H9 (cell line): ENCODE data around the gene UBALD2. TPM values are rescaled to one million over a fixed set of nuclear protein-coding genes. Genes with fewer than 3 reads are reported as not detected.

Experiments
- DNase-seq: peaks from one replicate; pipeline ENCODE4 v3.0.0-alpha.2; 2017
- H2AFZ ChIP-seq: one replicate; pipeline ENCODE4 v1.6.1; 2013; ENCODE audit warnings: mild to moderate bottlenecking, low read length, control low read depth, moderate library complexity
- H2AK5ac ChIP-seq: 2 replicates; pipeline ENCODE4 v1.6.1; 2013; ENCODE audit warnings: low read length, control low read depth, mixed read lengths; ENCODE audit not compliant: insufficient read length
- H2BK120ac ChIP-seq: one replicate; pipeline ENCODE4 v1.6.1; 2013; ENCODE audit warnings: low read depth, mild to moderate bottlenecking, low read length, control low read depth, inconsistent platforms; ENCODE audit not compliant: poor library complexity, severe bottlenecking
- H2BK12ac ChIP-seq: 2 replicates; pipeline ENCODE4 v1.6.1; 2013; ENCODE audit warnings: low read length, control low read depth, mixed read lengths, low read depth; ENCODE audit not compliant: insufficient read length
- H2BK15ac ChIP-seq: 2 replicates; pipeline ENCODE4 v1.6.1; 2013; ENCODE audit warnings: low read depth, low read length, control low read depth
- H2BK20ac ChIP-seq: one replicate; pipeline ENCODE4 v1.6.1; 2013; ENCODE audit warnings: low read depth, mild to moderate bottlenecking, low read length, control low read depth, inconsistent platforms; ENCODE audit not compliant: poor library complexity, severe bottlenecking
- H2BK5ac ChIP-seq: 2 replicates; pipeline ENCODE4 v1.6.1; 2013; ENCODE audit warnings: low read length, control low read depth, mixed read lengths; ENCODE audit not compliant: insufficient read length
- H3K14ac ChIP-seq: 2 replicates; pipeline ENCODE4 v1.6.1; 2013; ENCODE audit warnings: low read length, control low read depth; ENCODE audit not compliant: insufficient read depth
- H3K18ac ChIP-seq: 2 replicates; pipeline ENCODE4 v1.6.1; 2013; ENCODE audit warnings: low read depth, mild to moderate bottlenecking, mixed read lengths, low read length, control low read depth; ENCODE audit not compliant: insufficient read length
- H3K23ac ChIP-seq: 2 replicates; pipeline ENCODE4 v1.6.1; 2013; ENCODE audit warnings: low read length, control low read depth, mixed read lengths, low read depth; ENCODE audit not compliant: insufficient read length
- H3K23me2 ChIP-seq: 2 replicates; pipeline ENCODE4 v1.6.1; 2013; ENCODE audit warnings: low read depth, mild to moderate bottlenecking, mixed read lengths, low read length, control low read depth; ENCODE audit not compliant: insufficient read length, poor library complexity, severe bottlenecking
- H3K27ac ChIP-seq: 2 replicates; pipeline ENCODE4 v1.5.1; 2013; ENCODE audit warnings: low read length, control low read depth, mixed read lengths, low read depth; ENCODE audit not compliant: insufficient read length
- H3K27me3 ChIP-seq: 2 replicates; pipeline ENCODE4 v1.6.1; 2013; ENCODE audit warnings: low read length, control low read depth, inconsistent platforms; ENCODE audit not compliant: insufficient read depth
- H3K4ac ChIP-seq: 2 replicates; pipeline ENCODE4 v1.6.1; 2013; ENCODE audit warnings: low read depth, mild to moderate bottlenecking, control low read depth, inconsistent platforms, low read length, moderate library complexity
- H3K4me1 ChIP-seq: 2 replicates; pipeline ENCODE4 v1.6.1; 2013; ENCODE audit warnings: low read length, control low read depth, inconsistent platforms; ENCODE audit not compliant: insufficient read depth
- H3K4me2 ChIP-seq: 2 replicates; pipeline ENCODE4 v1.6.1; 2013; ENCODE audit warnings: low read length, control low read depth, mixed read lengths; ENCODE audit not compliant: insufficient read length, insufficient read depth
- H3K56ac ChIP-seq: 2 replicates; pipeline ENCODE4 v1.6.1; 2013; ENCODE audit warnings: low read depth, mild to moderate bottlenecking, mixed read lengths, low read length, control low read depth; ENCODE audit not compliant: insufficient read length
- H3K79me1 ChIP-seq: 2 replicates; pipeline ENCODE4 v1.6.1; 2013; ENCODE audit warnings: low read depth, mild to moderate bottlenecking, moderate library complexity, low read length, control low read depth, inconsistent platforms; ENCODE audit not compliant: insufficient read depth, poor library complexity, severe bottlenecking
- H3K79me2 ChIP-seq: 2 replicates; pipeline ENCODE4 v1.6.1; 2013; ENCODE audit warnings: low read length, control low read depth, inconsistent platforms; ENCODE audit not compliant: insufficient read depth
- H3K9ac ChIP-seq: 2 replicates; pipeline ENCODE4 v1.6.1; 2013; ENCODE audit warnings: low read length, control low read depth, mixed read lengths; ENCODE audit not compliant: insufficient read length; ENCODE audit errors: extremely low read depth
- H3K9me3 ChIP-seq: one replicate; pipeline ENCODE4 v1.6.1; 2013; ENCODE audit warnings: low read depth, low read length, inconsistent platforms; ENCODE audit not compliant: control insufficient read depth
- H3T11ph ChIP-seq: one replicate; pipeline ENCODE4 v1.6.1; 2013; ENCODE audit warnings: mild to moderate bottlenecking, low read length, control low read depth, inconsistent platforms
- H4K20me1 ChIP-seq: one replicate; pipeline ENCODE4 v1.6.1; 2013; ENCODE audit not compliant: control insufficient read depth, insufficient read length, insufficient read depth
- H4K5ac ChIP-seq: 2 replicates; pipeline ENCODE4 v1.6.1; 2013; ENCODE audit warnings: low read depth, mild to moderate bottlenecking, mixed read lengths, low read length, control low read depth; ENCODE audit not compliant: insufficient read length
- H4K8ac ChIP-seq: replicated peaks from 2 replicates; pipeline ENCODE4 v1.6.1; 2013; ENCODE audit warnings: low read length, control low read depth, mixed read lengths, low read depth; ENCODE audit not compliant: insufficient read length
- H4K91ac ChIP-seq: 2 replicates; pipeline ENCODE4 v1.6.1; 2013; ENCODE audit warnings: low read depth, mild to moderate bottlenecking, moderate library complexity, mixed read lengths, low read length, control low read depth; ENCODE audit not compliant: insufficient read length
- H3K27ac Mint-ChIP-seq, 3 experiments: 2 replicates in 2 of 3; 3 replicates in 1 of 3; pipeline ENCODE4 v1.8.0; 2020 to 2021; ENCODE audit warnings: mixed read lengths in 3 of 3, mild to moderate bottlenecking in 1 of 3, moderate library complexity in 1 of 3
- H3K27me3 Mint-ChIP-seq: 2 replicates; pipeline ENCODE4 v1.8.0; 2021; ENCODE audit warnings: low read depth, mild to moderate bottlenecking, moderate library complexity, mixed read lengths
- H3K36me3 Mint-ChIP-seq, 3 experiments: 2 replicates in 2 of 3; 3 replicates in 1 of 3; pipeline ENCODE4 v1.8.0; 2020 to 2021; ENCODE audit warnings: low read depth in 3 of 3, mixed read lengths in 3 of 3; ENCODE audit not compliant: insufficient read depth in 1 of 3
- H3K4me1 Mint-ChIP-seq, 2 experiments: 2 replicates each; pipeline ENCODE4 v1.8.0; 2020; ENCODE audit warnings: mixed read lengths in 2 of 2
- H3K4me3 Mint-ChIP-seq, 2 experiments: 2 replicates in 1 of 2; 3 replicates in 1 of 2; pipeline ENCODE4 v1.8.0; 2020 to 2021; ENCODE audit warnings: mild to moderate bottlenecking in 2 of 2, mixed read lengths in 2 of 2, moderate library complexity in 1 of 2
- H3K9me3 Mint-ChIP-seq, 2 experiments: 2 replicates in 1 of 2; 3 replicates in 1 of 2; pipeline ENCODE4 v1.8.0; 2020; ENCODE audit warnings: mild to moderate bottlenecking in 2 of 2, mixed read lengths in 2 of 2, moderate library complexity in 1 of 2
- CTCF ChIP-seq: fragments of 200-600 bp; sonication (generic); conservative IDR thresholded peaks from 3 replicates; pipeline ENCODE4 v1.8.0; 2021; ENCODE audit warnings: antibody characterized with exemption, mild to moderate bottlenecking
- WGBS: extraction: QIAGEN DNeasy Blood & Tissue Kit; methylation state at CpG from one replicate; pipeline ENCODE4 v1.1.7; 2013; ENCODE audit warnings: missing lambda C conversion rate, low lambda C conversion rate, mixed read lengths; ENCODE audit not compliant: insufficient read length; ENCODE audit errors: extremely low coverage; 5-methylcytosine and 5-hydroxymethylcytosine counted together
- total RNA-seq: library from RNA; stranded (reverse); gene quantifications from 2 replicates; pipeline ENCODE4 v1.2.1, GENCODE V29; 2021

Gene UBALD2
- total RNA-seq, 1 experiment from 2014 or later: 25.8 TPM

GRCh38 chr17:76260669-76261068, 4.5 kb upstream of the UBALD2 start:
- Mint-ChIP-seq H3K4me3 (no peak overlapping the region), H3K4me1 (peaks cover 15 to 19% of the 10 kb centered on the region in 2 experiments), H3K27ac (no peak overlapping the region), H3K36me3 (peaks cover 0 to 3% (median 0%) of the 10 kb centered on the region in 3 experiments; a peak in 1 of 7 replicates), H3K27me3 (no peaks in the 10 kb centered on the region), H3K9me3 (peaks cover 0 to 2% of the 10 kb centered on the region in 2 experiments; a peak in 1 of 5 replicates)
- Histone ChIP-seq H2AK5ac (no peak overlapping the region), H3K9me3 (no peaks in the 10 kb centered on the region), H3K23ac (no peak overlapping the region), H3K27ac (no peak overlapping the region), H3K9ac (no peak overlapping the region), H2AFZ (no peak overlapping the region), H3K79me2 (no peaks in the 10 kb centered on the region), H4K5ac (no peak overlapping the region), H4K20me1 (no peaks in the 10 kb centered on the region), H3K4me1 (no peaks in the 10 kb centered on the region), H3T11ph (no peak overlapping the region), H3K4ac (no peak overlapping the region), H2BK20ac (no peak overlapping the region), H3K23me2 (no peaks in the 10 kb centered on the region), H4K8ac (no peak overlapping the region), H3K27me3 (no peaks in the 10 kb centered on the region), H2BK5ac (no peak overlapping the region), H3K18ac (no peak overlapping the region), H3K56ac (no peak overlapping the region), H3K14ac (no peak overlapping the region), H3K4me2 (no peak overlapping the region), H2BK12ac (no peak overlapping the region), H4K91ac (no peak overlapping the region), H2BK15ac (no peak overlapping the region), H3K79me1 (no peaks in the 10 kb centered on the region), H2BK120ac (no peak overlapping the region)
- no CpG with 5 or more reads among the region's 5 CpGs for WGBS
- TF ChIP-seq CTCF: no peak
- no peak for DNase-seq
